ENCODE data around the gene MYCBP2. TPM values are rescaled to one million over a fixed set of nuclear protein-coding genes. Genes with fewer than 3 reads are reported as not detected.

Gene MYCBP2
- polyA plus RNA-seq, 1 of the 3 experiments (the other 2 are of a cell fraction), result 18.5 TPM

DNA sequence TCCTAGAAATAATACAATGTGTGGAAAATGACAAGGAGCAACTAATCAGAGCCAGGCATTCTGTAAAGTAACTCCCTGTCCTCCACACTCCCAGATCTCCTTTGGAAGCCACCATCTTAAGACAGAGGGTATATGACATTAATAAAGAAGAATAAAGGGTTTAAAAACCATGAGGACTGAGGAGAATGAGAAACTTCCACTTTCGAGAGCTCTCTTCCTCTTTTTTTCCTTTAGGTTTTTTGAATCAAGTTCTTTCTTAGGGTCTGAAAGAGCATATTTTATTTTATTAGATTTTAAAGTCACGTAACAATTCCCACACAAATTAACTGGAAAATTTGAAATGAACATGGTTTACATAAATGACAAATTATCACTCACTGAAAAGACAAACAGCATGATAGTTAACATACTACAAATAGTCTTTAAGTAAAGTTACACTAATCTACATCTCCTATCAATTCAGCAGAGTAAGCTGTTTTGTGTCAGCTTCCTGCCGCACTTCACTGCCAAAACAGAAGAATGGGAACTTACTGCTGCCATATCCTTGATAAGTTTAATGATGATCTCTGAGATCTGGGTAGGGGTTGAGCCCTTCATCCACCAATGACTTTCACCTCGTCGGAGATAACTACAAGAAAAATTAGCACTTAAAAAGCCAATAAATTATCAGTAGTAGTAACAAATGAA is 261.3 kb downstream of the MYCBP2 start:
- Histone ChIP-seq H3K9me3 (no peaks in the 10 kb centered on the region), H3K4me2 (no peak overlapping the region), H4K20me1 (ENCODE audit: insufficient read depth) (no peaks in the 10 kb centered on the region), H3K9me2 (no peaks in the 10 kb centered on the region), H3K27ac (ENCODE audit: low read depth in 2 of 2, low read length in 1 of 2) (no peak overlapping the region), H3K4me1 (ENCODE audit: control insufficient read depth in 1 of 2, insufficient read depth in 2 of 2, low read depth in 1 of 2, low read length in 1 of 2) (no peaks in the 10 kb centered on the region; a peak in 2 of 4 replicates), H3K79me2 (ENCODE audit: insufficient read depth) (no peaks in the 10 kb centered on the region), H3K4me3 (ENCODE audit: low read depth in 2 of 2, low read length in 1 of 2) (no peak overlapping the region), H3K9ac (no peak overlapping the region), H3K36me3 (replicated peaks in 1 of 2; ENCODE audit: control insufficient read depth in 1 of 2, insufficient read depth in 2 of 2, low read length in 1 of 2) (peaks cover 55 to 77% of the 10 kb centered on the region in 2 experiments), H3F3A (replicated peaks; ENCODE audit: insufficient read depth) (peaks cover 4% of the 10 kb centered on the region), H2AFZ (ENCODE audit: low read depth) (no peak overlapping the region), H3K27me3 (ENCODE audit: insufficient read depth) (no peaks in the 10 kb centered on the region)
- 92% methylated on average over 5 of the region's 5 CpGs for WGBS (ENCODE audit: low lambda C conversion rate)
- ChIA-PET POLR2A (no interaction called here), CTCF (interaction anchor here (1.0 to 1.3 kb wide), 2 partner anchors 11 to 413 kb away, joined by 3 to 4 read pairs; no protein-coding TSS in a partner anchor)
- no peak for DNase-seq
- TF ChIP-seq, protein P1, sequence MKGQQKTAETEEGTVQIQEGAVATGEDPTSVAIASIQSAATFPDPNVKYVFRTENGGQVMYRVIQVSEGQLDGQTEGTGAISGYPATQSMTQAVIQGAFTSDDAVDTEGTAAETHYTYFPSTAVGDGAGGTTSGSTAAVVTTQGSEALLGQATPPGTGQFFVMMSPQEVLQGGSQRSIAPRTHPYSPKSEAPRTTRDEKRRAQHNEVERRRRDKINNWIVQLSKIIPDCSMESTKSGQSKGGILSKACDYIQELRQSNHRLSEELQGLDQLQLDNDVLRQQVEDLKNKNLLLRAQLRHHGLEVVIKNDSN (IDR thresholded peaks at IDR 0.05; ENCODE audit: borderline replicate concordance, low read depth), result no peak

- no peak for DNase-seq
- POLR2A ChIA-PET, result no interaction called here
- H3K36me3 ChIP-seq (replicated peaks in 1 of 2; ENCODE audit: control insufficient read depth in 1 of 2, insufficient read depth in 2 of 2, low read length in 1 of 2), result peaks cover 47 to 73% of the 10 kb centered on the region in 2 experiments
- peaks cover 4% of the 10 kb centered on the region for H3F3A ChIP-seq (replicated peaks; ENCODE audit: insufficient read depth)
- no peak for TF ChIP-seq GABPA (IDR thresholded peaks at IDR 0.05; ENCODE audit: low read depth)
- TF ChIP-seq EP300 (IDR thresholded peaks at IDR 0.05; ENCODE audit: borderline replicate concordance in 1 of 2, low read depth in 1 of 2, low read length in 1 of 2), result no peak
- TF ChIP-seq, protein P2, sequence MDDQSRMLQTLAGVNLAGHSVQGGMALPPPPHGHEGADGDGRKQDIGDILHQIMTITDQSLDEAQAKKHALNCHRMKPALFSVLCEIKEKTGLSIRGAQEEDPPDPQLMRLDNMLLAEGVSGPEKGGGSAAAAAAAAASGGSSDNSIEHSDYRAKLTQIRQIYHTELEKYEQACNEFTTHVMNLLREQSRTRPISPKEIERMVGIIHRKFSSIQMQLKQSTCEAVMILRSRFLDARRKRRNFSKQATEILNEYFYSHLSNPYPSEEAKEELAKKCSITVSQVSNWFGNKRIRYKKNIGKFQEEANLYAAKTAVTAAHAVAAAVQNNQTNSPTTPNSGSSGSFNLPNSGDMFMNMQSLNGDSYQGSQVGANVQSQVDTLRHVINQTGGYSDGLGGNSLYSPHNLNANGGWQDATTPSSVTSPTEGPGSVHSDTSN (IDR thresholded peaks at IDR 0.05), result no peak
- no peak for TF ChIP-seq RFX5 (IDR thresholded peaks at IDR 0.05; ENCODE audit: low read length)
- no peaks in the 10 kb centered on the region; a peak in 2 of 4 replicates for H3K4me1 ChIP-seq (ENCODE audit: control insufficient read depth in 1 of 2, insufficient read depth in 2 of 2, low read depth in 1 of 2, low read length in 1 of 2)
- H2AFZ ChIP-seq (ENCODE audit: low read depth), result no peak overlapping the region
- no peaks in the 10 kb centered on the region for H3K9me3 ChIP-seq
- no peaks in the 10 kb centered on the region for H4K20me1 ChIP-seq (ENCODE audit: insufficient read depth)
- no peak overlapping the region for H3K4me2 ChIP-seq
- no peak overlapping the region for H3K9ac ChIP-seq
- WGBS (ENCODE audit: low lambda C conversion rate), result 96% methylated on average over 1 of the region's 1 CpG
- no peak overlapping the region for H3K4me3 ChIP-seq (ENCODE audit: low read depth in 2 of 2, low read length in 1 of 2)
- H3K9me2 ChIP-seq, result no peaks in the 10 kb centered on the region
- no peak overlapping the region for H3K27ac ChIP-seq (ENCODE audit: low read depth in 2 of 2, low read length in 1 of 2)
- H3K79me2 ChIP-seq (ENCODE audit: insufficient read depth), result no peaks in the 10 kb centered on the region
- CTCF ChIA-PET, result no interaction called here
- H3K27me3 ChIP-seq (ENCODE audit: insufficient read depth), result no peaks in the 10 kb centered on the region
Observed at GRCh38 chr13:77062097-77062496, 264.8 kb downstream of the MYCBP2 start.

DNA sequence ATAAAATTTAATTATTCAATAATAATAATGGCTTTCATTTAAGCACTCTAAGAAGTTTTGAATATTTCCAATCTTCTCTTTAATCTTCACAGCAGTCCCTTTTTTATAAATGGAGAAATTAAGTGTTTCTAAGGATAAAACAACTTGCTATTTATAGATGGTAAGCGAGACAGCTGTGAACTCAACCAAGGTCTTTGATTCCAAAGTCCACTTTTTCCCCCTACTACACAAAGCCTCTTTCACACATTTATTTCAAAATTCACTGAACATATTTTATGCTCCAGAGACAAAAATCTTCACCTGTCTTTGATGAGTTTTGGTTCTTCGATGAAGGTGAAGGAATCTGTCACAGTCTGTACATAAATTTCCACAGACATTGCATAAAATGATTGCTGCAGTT is 265.5 kb downstream of the MYCBP2 start:
- no peaks in the 10 kb centered on the region for H4K20me1 ChIP-seq (ENCODE audit: insufficient read depth)
- no peak overlapping the region for H3K4me3 ChIP-seq (ENCODE audit: low read depth in 2 of 2, low read length in 1 of 2)
- no peak overlapping the region for H2AFZ ChIP-seq (ENCODE audit: low read depth)
- H3K79me2 ChIP-seq (ENCODE audit: insufficient read depth), result no peaks in the 10 kb centered on the region
- no peak for DNase-seq
- H3K9ac ChIP-seq, result no peak overlapping the region
- H3K9me2 ChIP-seq, result no peaks in the 10 kb centered on the region
- H3K9me3 ChIP-seq, result no peaks in the 10 kb centered on the region
- H3K27ac ChIP-seq (ENCODE audit: low read depth in 2 of 2, low read length in 1 of 2), result no peak overlapping the region
- CTCF ChIA-PET, result no interaction called here
- peaks cover 50 to 73% of the 10 kb centered on the region in 2 experiments for H3K36me3 ChIP-seq (replicated peaks in 1 of 2; ENCODE audit: control insufficient read depth in 1 of 2, insufficient read depth in 2 of 2, low read length in 1 of 2)
- no peaks in the 10 kb centered on the region for H3K27me3 ChIP-seq (ENCODE audit: insufficient read depth)
- H3K4me2 ChIP-seq, result no peak overlapping the region
- H3K4me1 ChIP-seq (ENCODE audit: control insufficient read depth in 1 of 2, insufficient read depth in 2 of 2, low read depth in 1 of 2, low read length in 1 of 2), result no peaks in the 10 kb centered on the region; a peak in 2 of 4 replicates
- WGBS (ENCODE audit: low lambda C conversion rate), result 94% methylated on average over 2 of the region's 2 CpGs
- no peaks in the 10 kb centered on the region for H3F3A ChIP-seq (replicated peaks; ENCODE audit: insufficient read depth)
- POLR2A ChIA-PET, result no interaction called here
- no peak for TF ChIP-seq SIN3A (IDR thresholded peaks at IDR 0.05; ENCODE audit: borderline replicate concordance, low read depth, low read length)
- no peak for TF ChIP-seq GABPA (IDR thresholded peaks at IDR 0.05; ENCODE audit: low read depth)
- TF ChIP-seq RAD21 (IDR thresholded peaks at IDR 0.05; ENCODE audit: low read length), result no peak
- no peak for TF ChIP-seq MEF2A (IDR thresholded peaks at IDR 0.05; ENCODE audit: borderline replicate concordance, low read depth)
- no peak for TF ChIP-seq TEAD4 (IDR thresholded peaks at IDR 0.05; ENCODE audit: borderline replicate concordance, insufficient read depth)
- TF ChIP-seq SMC3 (IDR thresholded peaks at IDR 0.05; ENCODE audit: low read depth, low read length), result no peak
- TF ChIP-seq, protein P3, sequence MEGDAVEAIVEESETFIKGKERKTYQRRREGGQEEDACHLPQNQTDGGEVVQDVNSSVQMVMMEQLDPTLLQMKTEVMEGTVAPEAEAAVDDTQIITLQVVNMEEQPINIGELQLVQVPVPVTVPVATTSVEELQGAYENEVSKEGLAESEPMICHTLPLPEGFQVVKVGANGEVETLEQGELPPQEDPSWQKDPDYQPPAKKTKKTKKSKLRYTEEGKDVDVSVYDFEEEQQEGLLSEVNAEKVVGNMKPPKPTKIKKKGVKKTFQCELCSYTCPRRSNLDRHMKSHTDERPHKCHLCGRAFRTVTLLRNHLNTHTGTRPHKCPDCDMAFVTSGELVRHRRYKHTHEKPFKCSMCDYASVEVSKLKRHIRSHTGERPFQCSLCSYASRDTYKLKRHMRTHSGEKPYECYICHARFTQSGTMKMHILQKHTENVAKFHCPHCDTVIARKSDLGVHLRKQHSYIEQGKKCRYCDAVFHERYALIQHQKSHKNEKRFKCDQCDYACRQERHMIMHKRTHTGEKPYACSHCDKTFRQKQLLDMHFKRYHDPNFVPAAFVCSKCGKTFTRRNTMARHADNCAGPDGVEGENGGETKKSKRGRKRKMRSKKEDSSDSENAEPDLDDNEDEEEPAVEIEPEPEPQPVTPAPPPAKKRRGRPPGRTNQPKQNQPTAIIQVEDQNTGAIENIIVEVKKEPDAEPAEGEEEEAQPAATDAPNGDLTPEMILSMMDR (IDR thresholded peaks at IDR 0.05), result no peak
- no peak for TF ChIP-seq RFX5 (IDR thresholded peaks at IDR 0.05; ENCODE audit: low read length)
- no peak for TF ChIP-seq TCF12 (IDR thresholded peaks at IDR 0.05)
- TF ChIP-seq, protein P1 (IDR thresholded peaks at IDR 0.05; ENCODE audit: borderline replicate concordance, low read depth), result no peak
- no peak for TF ChIP-seq NFIC (IDR thresholded peaks at IDR 0.05; ENCODE audit: borderline replicate concordance)
- TF ChIP-seq, protein P2 (IDR thresholded peaks at IDR 0.05), result no peak
